ENCODE measurements around the gene PACRG. TPM values are rescaled to one million over a fixed set of nuclear protein-coding genes. Genes with fewer than 3 reads are reported as not detected.

Gene PACRG
- total and polyA plus RNA-seq, 3 donors from 2014 or later, result 54.0 to 84.6 (median 81.7) TPM

GRCh38 chr6:162864911-162865310 lies 137.1 kb downstream of the PACRG start:
- TF ChIP-seq CTCF (IDR thresholded peaks at IDR 0.05), result no peak
- no peak for TF ChIP-seq POLR2A (IDR thresholded peaks at IDR 0.05)
- intact Hi-C loops (cut with DNase I; ENCODE audit: low total_unique reads), result no loop called here
- no peak for DNase-seq
- no peaks in the 10 kb centered on the region for H3K4me1 ChIP-seq
- H3K27me3 ChIP-seq, result no peaks in the 10 kb centered on the region
- 64 to 74% methylated on average over 5 of the region's 5 CpGs for WGBS, 2 donors
- H3K36me3 ChIP-seq (ENCODE audit: low read depth, missing control alignments), result no peaks in the 10 kb centered on the region
- H3K4me3 ChIP-seq, result no peak overlapping the region
- no peak overlapping the region for H3K27ac ChIP-seq
- no peaks in the 10 kb centered on the region for H3K9me3 ChIP-seq

DNA sequence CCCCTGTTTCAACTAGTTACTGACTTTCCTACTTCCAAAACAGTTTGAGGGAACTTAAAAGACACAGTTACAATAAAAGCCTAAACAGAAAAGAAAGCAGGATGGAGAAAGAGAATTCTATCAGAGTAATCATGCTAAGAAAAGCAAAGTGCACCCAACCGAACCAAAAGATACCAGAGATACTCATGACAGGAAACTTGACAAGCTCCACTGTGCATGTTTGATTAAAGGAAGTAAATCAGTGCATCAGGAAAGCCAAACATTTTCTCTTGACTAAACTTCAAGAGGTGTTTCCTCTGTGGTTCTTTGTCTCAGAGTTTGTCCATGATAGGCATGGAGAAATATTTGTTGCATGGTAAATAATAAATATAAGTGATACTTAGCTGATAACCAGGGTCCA lies 138.9 kb downstream of the PACRG start:
- Histone ChIP-seq H3K4me3 (no peak overlapping the region), H3K9me3 (no peaks in the 10 kb centered on the region), H3K36me3 (ENCODE audit: low read depth, missing control alignments) (no peaks in the 10 kb centered on the region), H3K4me1 (no peaks in the 10 kb centered on the region), H3K27ac (no peak overlapping the region), H3K27me3 (no peaks in the 10 kb centered on the region)
- 44 to 45% methylated on average over 1 of the region's 1 CpG for WGBS, 2 donors
- no peak for DNase-seq
- no peak for TF ChIP-seq POLR2A (IDR thresholded peaks at IDR 0.05)
- TF ChIP-seq CTCF (IDR thresholded peaks at IDR 0.05), result no peak
- intact Hi-C loops (cut with DNase I; ENCODE audit: low total_unique reads), result no loop called here

GRCh38 chr6:162868397-162868796 lies 140.6 kb downstream of the PACRG start:
- Histone ChIP-seq H3K27me3 (no peaks in the 10 kb centered on the region), H3K9me3 (no peaks in the 10 kb centered on the region), H3K4me3 (no peak overlapping the region), H3K27ac (no peak overlapping the region), H3K36me3 (ENCODE audit: low read depth, missing control alignments) (no peaks in the 10 kb centered on the region), H3K4me1 (no peaks in the 10 kb centered on the region)
- 68 to 85% methylated on average over 13 to 18 of the region's 18 CpGs for WGBS, 2 donors
- peak; percentile 48 for DNase-seq
- intact Hi-C loops (cut with DNase I; ENCODE audit: low total_unique reads), result no loop called here
- TF ChIP-seq POLR2A (IDR thresholded peaks at IDR 0.05), result no peak
- no peak for TF ChIP-seq CTCF (IDR thresholded peaks at IDR 0.05)

- H3K36me3 ChIP-seq (ENCODE audit: low read depth, missing control alignments), result no peaks in the 10 kb centered on the region
- no peak overlapping the region for H3K4me3 ChIP-seq
- no peak overlapping the region for H3K27ac ChIP-seq
- DNase-seq, result no peak
- intact Hi-C loops (cut with DNase I; ENCODE audit: low total_unique reads), result no loop called here
- H3K27me3 ChIP-seq, result no peaks in the 10 kb centered on the region
- WGBS, 2 donors, result 45 to 51% methylated on average over 1 of the region's 1 CpG
- no peaks in the 10 kb centered on the region for H3K9me3 ChIP-seq
- no peaks in the 10 kb centered on the region for H3K4me1 ChIP-seq
- no peak for TF ChIP-seq CTCF (IDR thresholded peaks at IDR 0.05)
- TF ChIP-seq POLR2A (IDR thresholded peaks at IDR 0.05), result no peak
These were observed 144.2 kb downstream of the PACRG start for GRCh38 chr6:162871966-162872365.

GRCh38 chr6:162873537-162873936 lies 145.8 kb downstream of the PACRG start:
- no peak for DNase-seq
- Histone ChIP-seq H3K36me3 (ENCODE audit: low read depth, missing control alignments) (no peaks in the 10 kb centered on the region), H3K27ac (no peak overlapping the region), H3K4me3 (no peak overlapping the region), H3K9me3 (no peaks in the 10 kb centered on the region), H3K4me1 (no peaks in the 10 kb centered on the region), H3K27me3 (no peaks in the 10 kb centered on the region)
- 75 to 83% methylated on average over 2 of the region's 2 CpGs for WGBS, 2 donors
- intact Hi-C loops (cut with DNase I; ENCODE audit: low total_unique reads), result no loop called here
- TF ChIP-seq CTCF (IDR thresholded peaks at IDR 0.05), result no peak
- TF ChIP-seq POLR2A (IDR thresholded peaks at IDR 0.05), result no peak

Data from testis (tissue), 3 donors.